Keratinocyte (primary cell): ENCODE results near the gene ZNRD2.

Experiments used
- CTCF ChIP-seq, 3 experiments: IDR thresholded peaks in 1 of 3; conservative IDR thresholded peaks in 1 of 3; optimal IDR thresholded peaks in 1 of 3; 2 replicates in 2 of 3; 3 replicates in 1 of 3; pipeline versions ENCODE3 to v1.5.1; 2011; ENCODE audit warnings: low read length in 3 of 3, mild to moderate bottlenecking in 3 of 3, moderate library complexity in 2 of 3, control low read depth in 1 of 3, inconsistent platforms in 1 of 3; ENCODE audit not compliant: insufficient read depth in 2 of 3; ENCODE audit errors: extremely low read depth in 1 of 3
- EZH2 ChIP-seq: IDR thresholded peaks from one replicate; pipeline ENCODE4 v1.6.1; 2012; ENCODE audit warnings: inconsistent platforms, mild to moderate bottlenecking, low read length, moderate library complexity

DNA sequence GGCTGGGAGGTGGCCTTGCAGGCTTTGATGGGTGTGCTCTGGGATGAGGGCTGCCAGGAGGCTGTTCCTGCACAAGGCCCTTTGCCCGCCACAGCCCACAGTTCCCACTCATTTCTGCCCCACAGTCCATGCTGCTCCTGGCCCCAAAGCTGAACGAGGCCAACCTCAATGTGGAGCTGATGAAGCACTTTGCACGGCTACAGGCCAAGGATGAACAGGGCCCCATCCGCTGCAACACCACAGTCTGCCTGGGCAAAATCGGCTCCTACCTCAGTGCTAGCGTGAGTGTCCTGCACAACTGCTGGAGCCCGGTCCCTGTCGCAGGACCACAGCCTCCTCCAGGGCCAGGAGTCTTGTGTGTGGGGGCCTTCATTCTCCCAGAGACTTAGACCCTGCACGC is 35.2 kb upstream of the ZNRD2 start:
- no peak for TF ChIP-seq CTCF (optimal IDR thresholded peaks at IDR 0.05 in 1 of 3, IDR thresholded peaks at IDR 0.05 in 1 of 3, conservative IDR thresholded peaks at IDR 0.05 in 1 of 3; ENCODE audit: extremely low read depth in 1 of 3, insufficient read depth in 2 of 3, low read length in 3 of 3)
- TF ChIP-seq EZH2 = no peak
